ENCODE measurements around the gene TTC34. TPM values are rescaled to one million over a fixed set of nuclear protein-coding genes. Genes with fewer than 3 reads are reported as not detected.

TTC34 gene
- total RNA-seq, 1 donor from 2014 or later, result 0.10 TPM

DNA sequence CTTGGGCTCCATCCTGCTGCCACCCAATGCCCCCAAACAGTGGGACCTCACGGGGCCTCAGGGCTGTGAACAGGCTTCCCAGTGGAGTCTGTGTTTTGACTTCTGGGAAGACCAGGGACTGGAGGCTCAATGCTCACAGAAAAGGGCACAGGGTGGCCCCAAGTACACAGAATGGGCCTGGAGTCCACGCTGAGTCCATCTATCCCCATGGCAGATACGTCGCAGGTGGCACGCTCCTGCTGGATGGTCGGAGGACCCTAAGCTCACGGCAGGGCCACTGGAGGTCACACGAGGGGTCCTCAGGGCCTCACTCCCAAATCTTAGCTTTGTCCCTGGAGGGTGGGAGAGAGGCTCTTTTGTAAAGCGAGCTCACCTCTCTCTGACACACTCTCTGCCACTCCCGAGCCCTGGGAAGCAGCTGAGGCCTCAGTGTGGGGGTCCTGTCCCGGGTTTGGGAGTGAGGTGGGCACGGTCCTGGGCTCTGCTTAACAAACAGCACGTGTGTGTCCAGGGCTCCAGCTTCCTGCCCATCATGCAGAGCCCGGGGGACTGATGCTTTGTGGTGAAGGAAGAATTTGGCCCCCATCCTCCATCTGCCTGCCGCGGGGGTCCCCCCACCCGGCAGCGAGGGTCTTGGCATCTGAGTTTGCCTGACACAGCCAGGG is 27.2 kb upstream of the TTC34 start:
- DNase-seq, result no peak

DNA sequence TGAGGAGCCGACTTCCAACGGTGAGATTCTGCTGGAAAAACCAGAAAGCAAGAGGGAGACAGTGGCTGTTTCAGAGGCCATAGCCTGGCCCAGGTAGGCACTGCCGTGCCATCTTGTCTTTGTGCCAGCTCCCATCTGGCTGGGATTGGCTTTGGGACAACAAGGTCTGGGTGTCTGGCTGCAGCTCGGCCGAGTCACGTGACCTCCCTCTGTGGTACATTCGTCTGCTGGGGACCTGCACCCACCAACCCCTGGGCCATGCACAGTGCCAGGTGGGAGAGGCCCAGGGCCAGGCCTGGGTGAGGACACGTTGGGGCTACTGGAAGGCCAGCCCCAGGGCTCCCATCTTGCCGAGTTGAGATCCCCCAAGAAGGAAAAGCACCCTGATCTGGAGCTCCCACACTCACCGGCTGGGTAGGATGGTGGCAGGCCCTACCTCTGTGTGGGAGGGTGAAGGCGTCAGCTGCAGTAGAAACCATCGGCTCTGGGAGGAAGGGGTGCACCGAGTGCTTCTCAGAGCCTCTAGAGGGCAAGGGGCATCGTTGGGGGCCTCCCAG is 25.3 kb upstream of the TTC34 start:
- no peak for DNase-seq

DNA sequence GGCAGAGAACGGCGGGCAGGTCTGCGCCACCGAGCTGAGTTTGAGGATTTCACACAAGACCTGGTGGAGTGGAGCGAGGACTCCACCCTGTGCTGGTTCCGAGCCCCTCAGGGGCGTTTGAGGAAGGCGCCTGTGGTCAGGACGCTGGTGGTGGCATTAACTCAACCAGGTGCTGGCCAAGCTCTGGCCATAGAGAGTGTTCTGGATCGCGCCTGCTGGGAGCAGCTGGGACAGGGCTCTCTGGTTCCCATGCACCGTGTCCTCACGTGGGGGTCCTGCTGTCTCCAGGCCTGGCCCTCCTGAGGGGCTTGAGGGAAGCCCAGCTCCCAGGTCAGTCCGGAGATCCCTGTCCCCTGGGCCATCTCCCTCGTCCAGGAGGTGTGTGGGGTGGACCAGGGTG is 24.8 kb upstream of the TTC34 start:
- no peak for DNase-seq

DNA sequence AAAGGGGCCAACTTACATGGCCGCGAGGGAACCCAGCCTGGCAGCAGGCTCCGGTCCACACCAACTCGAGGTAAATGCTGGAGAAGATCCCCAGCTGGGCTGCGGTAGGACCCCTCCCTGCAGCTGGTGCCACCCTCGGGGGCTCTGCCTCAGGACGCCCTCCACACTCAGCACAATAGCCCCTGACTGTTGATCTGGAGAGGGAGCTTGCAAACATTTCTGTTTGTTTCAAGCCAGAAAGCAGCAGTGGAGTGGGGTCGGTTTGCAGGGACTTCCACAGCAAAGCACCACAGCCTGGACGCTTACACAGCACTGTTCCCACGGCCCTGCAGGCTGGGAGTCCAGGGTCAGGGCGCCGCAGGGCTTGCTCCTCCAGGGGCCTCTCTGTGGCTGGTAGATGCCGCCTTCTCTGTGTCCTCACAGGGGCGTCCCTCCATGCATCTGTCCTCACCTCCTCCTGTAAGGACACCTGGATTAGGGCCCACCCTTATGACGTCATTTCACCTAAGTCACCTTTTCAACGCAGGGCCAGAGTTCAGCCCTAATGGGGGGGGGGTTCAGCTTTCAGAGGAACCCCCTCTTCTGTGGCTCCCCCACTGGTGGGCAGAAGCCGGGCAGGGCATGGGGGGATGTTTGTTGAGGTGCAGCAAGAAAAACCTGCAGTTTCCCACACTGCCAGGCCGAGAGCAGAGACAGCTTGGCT is 24.1 kb upstream of the TTC34 start:
- DNase-seq, result no peak

DNA sequence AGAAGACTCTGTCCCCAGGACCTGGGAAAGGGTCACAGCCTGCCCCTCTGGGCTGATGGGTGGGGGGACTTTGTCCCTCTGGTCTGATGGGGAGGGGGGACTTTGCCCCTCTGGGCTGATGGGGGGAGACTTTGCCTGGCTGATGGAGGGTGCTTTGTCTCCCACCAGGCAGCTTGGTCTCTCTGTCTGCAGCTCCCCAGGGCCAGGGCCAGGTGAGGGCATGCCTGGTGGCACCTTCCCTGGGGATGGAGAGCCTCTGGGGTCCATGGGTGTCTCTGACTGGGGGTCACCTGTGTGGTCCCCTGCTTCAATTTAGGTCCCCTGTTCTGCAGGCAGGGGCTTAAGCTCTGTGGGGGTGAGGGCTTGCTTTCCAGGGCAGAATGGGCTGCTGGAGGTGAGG is 23.5 kb upstream of the TTC34 start:
- DNase-seq, result no peak

DNA sequence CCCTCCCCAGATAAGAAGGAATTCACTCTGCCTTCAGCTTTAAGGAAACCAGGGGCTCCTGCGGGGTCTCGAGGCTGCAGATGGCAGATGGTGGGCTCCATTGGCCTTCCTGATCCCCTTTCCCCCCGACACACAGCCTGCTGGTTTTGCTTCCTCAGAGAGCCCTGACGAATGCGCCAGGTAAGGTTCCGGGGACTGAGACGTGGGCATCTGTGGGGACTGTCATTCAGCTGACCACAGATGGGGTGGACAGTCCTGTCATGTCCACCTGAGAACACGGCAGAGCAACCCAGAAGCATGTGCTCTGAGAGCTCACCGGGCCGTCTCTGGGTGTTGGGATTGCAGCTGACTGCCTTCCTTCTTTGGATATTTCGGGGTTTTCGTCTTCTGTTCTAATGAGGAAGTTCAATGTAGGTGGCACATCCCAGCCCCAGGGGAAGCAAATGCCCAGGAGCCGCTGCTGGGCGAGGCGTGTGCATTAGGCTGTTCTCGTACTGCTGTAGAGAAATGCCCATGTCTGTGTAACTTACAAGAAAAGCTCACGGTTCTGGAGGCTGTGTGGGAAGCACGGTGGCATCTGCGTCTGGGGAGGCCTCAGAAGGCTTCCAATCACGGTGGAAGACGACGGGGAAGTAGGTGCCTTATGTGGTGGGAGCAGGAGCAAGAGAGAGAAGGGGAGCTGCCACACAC is 22.6 kb upstream of the TTC34 start:
- no peak for DNase-seq

DNA sequence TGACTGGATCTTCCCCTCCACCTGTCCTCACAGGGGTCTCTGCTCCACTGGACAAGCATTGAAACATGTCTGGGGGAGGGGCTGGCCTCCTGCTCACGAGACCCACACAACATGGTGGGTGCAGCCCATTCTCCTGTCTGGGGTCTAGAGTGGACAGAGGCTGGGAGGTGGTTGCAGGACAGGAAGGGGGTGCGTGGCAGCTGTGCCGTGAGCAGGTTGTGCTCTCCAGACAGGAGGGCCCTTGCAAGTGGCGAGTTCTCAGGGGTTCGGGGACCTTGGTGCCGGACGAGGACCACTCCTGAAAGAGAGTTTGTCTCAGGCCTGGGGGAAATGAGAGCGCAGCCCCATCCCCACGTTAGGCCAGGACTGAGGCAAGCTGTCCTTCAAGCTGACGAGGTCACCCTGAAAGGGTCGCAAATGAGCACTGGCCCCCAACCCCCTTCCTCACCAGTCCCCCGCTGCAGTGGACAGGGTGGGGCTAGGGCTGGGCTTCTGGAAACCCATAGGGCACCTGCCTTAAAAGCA is 21.2 kb upstream of the TTC34 start:
- DNase-seq, result no peak

DNA sequence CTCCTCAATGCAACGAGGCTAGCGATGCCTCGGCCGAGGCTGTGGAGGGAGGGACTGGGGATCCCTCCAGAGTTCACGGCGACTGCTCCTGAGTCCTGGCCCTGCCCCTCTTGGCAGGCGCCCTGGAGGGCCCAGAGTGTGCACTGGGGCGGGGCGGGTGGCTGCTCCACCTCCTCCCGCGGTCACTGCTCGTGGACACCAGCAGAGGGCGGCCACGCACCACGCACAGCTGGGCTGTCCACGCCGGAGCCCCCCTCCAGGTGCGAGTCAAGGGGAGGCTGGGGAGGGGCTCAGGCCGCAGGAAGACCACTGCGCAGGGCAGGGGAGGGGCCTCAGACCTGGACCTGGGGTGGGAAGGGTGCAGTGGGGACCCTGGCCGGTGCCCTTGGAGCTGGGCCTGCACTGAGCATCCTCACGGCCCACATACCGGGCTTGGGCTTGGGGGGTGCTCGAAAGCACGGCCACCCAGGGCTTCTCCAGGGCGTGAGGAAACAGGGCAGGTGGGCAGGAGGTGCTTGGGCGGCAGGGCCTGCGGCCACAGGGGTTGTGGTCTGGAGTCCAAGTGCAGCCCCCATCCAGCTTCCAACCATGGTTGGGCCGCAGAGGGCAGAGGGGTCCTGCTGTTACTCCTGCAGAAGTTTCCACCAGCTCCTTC is 20.6 kb upstream of the TTC34 start:
- peak; percentile 7 for DNase-seq

DNA sequence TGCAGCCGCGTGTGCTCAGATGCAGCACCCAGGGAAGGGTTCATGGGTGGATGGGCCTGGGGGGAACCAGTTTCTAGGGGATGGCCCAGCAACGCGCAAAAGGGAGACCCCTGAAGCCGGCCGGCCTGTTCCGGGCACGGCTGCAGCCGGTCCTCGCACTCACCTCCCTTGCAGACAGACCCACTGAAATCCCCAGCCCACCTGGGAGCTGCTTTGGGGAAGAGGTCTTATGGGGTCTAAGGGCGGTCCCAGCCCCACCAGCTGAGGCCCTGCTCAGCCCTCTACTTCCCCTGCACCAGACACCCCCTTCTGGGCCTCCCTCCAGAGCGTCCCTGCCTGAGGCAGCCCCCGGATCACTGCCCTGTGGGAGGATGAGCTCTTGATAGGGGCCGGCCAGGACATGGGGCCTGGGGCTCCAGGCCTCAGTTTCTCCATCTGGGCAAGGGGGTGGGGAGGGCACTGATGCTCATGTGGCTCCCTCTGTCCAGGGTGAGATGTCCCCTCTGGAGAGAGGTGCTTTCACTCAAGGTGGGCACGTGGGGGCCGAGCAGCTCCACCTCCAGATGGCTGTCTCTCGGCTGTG is 20.0 kb upstream of the TTC34 start:
- no peak for DNase-seq

DNA sequence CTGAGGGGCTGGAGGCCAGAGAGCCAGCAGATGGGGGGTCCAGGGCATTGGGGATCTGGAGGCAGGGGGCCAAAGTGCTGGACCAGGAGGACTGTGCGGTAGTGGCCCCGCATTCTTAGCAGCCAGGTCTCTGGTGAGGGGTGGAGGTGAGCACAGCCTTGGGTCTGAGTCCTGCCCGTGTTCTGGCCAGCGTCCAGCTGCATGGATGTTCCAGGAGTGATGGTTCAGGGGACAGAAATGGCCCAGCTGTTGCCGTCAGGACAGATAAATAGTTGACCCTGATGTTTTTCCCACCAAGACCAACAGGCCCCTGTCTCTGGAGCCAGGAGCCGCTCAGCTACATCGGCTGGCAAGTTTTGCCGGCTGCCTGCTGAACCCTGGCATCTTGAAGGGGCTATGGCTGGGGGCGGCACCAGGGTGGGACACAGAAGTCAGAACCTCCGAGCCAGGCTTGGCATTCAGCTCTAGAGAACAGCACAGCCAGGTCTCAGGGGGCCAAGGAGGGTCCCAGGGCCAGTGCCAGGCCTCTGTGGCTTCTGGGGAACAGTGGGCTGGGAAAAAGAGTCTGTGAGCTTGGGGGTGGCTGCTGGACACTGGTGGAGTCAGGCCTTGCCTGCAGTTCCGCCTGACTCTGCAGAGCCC is 19.4 kb upstream of the TTC34 start:
- DNase-seq, result no peak

DNA sequence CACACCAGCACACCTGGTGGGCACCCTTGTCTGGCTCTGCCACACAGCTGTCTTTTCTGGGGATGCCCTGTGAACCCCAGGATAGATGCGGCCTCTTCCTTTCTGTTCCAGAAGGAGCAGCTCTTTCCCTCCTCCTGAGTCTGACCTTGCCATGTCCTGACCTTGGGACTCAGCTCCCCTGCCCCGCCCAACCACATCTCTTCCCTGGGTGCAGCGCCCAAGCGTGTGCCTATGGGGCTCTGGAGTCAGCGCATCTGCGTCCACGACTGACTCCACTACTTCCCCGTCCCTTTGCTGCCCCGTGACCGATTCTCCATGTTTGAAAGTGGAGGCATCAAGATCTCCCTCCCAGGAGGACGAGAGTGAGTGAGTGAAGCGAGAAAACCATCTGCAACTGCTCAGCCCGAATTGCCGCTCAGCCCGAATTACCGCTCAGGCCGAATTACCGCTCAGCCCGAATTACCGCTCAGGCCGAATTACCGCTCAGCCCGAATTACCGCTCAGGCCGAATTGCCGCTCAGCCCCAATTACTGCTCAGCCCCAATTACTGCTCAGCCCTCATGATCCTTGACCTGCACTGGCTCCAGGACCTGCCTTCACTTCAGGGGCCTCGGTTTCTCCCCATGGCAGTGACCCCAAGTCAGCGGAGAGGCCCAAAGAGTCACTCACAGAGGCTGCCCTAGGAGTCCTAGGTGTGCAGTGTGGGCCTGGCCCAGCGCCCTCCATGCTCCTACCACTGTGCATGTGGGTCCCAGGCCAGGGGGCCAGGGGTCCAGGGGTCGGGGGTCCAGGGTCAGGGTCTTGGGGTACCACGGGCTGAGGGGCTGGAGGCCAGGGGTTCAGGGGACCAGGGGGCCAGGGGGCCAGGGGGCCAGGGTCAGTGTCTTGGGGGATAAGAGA is 18.6 kb upstream of the TTC34 start:
- DNase-seq, result no peak

DNA sequence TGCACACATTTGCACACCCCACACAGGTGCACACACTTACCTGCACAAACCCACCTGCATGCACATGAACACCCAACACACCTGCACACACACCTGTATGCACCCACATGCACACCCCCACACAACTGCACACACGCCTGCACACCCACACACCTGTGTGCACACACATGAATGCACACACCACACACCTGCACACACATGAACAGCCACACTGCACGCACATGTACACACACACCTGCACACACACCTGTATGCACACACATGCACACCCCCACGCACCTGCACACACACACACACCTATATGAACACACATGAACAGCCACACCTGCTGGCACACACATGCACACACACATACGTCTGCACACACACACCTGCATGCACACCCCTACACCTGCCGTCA is 17.9 kb upstream of the TTC34 start:
- DNase-seq, result no peak

DNA sequence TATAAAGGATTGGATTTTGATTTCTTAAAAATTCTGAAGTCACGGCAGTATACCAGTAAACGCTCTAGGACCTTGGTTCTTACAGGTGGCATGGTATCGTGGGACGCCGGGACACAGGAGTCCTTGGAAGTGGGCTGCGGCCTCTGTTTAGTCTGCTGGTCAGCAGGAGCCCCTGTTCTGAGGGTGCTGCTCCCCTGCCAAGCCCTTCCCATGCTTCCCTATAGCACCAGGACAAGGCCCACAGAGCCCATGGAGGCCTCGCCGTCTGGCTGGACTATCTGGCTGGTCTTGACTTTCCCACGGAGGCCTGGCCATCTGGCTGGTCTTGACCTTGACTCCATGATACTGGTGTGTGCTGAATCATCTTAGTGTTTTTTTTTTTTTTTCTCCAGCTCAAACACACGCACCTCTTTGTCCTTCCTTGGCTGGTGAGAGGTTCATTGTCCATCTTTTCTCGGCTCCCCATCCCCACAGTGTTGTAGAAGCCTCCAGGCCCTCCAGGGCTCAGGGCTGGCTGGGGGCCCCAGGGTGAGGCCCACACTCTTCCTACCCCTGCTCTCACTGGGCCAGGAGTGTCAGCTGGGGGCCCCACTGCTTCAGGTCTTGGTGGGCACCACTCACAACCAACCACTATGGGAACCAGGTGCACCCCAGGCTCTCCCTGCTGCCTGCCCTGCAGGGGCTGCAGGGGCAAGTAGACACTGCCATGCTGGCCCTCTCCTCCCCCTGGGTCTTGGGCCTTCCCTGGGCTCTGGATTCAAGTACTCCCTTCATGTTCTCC is 16.5 kb upstream of the TTC34 start:
- DNase-seq, result no peak

DNA sequence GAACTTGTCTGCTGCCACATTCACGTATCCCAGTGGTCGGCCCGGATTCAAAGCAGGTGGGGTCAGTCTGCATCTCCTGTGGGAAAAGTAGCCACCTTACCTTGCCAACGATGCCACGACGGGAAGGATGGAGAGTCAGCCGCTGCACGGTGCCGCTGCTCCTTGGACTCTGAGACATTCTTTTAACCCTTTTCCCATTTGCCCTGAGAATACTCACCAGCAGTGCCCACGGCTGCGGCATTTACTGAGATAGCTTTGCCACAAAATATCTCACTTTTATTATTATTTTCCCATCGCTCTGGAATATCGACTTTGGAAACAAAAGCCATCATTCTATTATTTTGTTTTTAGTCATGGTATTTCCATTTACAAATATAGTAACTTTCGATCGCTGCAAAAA is 15.3 kb upstream of the TTC34 start:
- DNase-seq, result no peak

DNA sequence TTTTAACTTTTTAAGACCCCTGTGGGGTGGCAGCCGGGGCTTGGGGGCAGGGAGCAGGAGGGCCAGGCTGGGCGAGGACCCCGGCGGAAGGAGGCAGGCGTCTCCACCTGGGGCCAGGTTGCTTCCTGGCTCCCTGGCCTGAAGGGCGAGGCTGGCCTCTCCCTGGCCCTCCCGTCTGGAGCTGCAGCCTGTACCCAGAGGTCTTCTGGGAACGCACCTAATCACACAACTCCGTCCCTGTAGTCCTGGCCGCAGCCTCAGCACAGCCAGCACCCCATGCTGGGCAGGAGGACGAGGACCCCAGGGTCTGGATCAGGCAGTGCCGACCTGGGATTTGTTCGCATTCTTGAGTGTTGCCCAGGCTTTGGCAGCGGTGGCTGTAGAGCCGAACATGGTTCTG is 14.1 kb upstream of the TTC34 start:
- no peak for DNase-seq

DNA sequence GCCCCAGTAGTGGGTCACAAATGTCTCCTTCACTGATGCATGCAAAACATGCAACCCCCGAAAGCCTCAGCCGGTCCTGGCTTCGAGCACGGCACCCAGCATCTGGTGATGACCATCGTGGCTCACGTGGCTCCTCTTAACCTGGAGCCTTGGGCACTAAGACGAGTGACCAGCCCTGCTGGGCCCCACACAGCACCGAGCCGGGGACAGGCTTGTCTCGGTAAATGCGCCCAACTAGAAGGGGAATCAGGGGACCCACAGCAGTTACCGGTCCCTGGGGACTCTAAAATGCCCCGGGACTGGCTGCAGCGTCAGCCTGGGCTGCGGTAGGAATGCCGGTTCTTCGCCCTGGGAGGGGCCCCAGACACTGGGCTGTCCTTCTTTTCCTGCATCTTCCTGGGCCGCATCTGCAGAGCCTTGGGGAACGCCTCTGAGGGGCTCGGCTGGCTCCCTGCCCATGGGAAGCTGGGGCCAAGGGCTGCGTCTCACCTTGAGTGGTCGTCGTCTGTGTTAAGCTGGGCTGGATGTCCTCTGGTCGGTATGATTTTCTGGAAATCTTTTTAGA is 13.1 kb upstream of the TTC34 start:
- no peak for DNase-seq

DNA sequence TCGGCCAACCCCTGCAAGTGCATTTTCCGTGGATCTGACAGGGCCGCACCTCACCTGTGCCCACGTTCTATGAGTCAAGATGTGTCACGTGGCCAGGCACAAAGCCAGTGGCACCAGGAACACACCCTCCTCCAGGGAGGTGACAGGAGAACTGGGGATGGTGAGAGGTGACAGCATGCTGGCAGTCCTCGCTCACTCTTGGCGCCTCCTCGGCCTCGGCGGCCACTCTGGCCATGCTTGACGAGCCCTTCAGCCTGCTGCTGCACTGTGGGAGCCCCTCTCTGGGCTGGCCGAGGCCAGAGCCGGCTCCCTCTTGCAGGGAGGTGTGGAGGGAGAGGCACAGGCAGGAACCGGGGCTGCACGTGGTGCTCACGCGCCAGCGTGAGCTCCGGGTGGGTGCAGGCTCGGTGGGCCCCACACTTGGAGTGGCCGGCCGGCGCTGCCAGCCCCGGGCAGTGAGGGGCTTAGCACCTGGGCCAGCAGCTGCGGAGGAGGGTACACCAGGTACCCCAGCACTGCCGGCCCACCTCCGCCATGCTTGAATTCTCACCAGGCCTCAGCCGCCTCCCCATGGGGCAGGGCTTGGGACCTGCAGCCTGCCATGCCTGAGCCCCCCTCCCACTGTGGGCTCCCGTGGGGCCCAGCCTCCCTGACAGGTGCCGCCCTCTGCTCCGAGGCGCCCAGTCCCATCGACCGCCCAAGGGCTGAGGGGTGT is 11.6 kb upstream of the TTC34 start:
- no peak for DNase-seq

DNA sequence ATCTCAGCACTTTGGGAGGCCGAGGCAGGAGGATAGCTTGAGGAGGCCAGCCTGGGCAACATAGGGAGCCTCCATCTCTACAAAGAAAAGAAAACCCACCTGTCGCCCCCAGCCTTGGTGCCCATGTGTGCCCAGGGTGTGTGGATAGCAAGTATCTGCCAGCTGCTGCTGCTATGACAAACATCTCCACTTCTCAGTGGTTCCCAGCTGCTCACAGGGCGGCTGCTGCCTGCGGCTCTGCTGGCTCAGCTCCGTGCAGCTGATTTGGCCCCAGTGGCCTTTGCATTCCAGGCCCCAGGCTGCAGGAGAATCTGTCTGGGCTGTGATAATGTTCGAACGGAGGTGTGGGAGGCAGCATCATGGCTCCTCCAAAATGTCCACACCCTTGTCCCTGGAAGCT is 10.6 kb upstream of the TTC34 start:
- DNase-seq, result no peak

DNA sequence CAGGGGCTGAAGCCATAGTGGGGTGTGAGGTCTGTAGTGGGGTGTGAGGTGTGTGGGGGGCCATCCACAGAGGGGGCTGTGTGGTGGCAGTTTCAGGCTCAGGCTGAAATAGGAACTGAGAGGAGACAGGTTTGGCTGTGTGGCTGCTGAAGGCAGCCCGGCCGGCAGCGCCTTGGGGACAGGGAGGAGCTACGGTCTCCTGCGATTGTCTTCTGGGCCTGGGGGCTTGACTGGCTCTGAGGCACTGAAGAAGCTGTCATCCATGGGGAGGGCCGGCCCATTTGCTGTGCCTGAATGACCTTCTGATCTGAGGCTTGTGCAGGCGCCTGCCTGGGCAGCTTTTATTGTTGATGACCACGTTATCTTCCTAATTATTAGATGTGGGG is 10.0 kb upstream of the TTC34 start:
- no peak for DNase-seq
